Thyroid gland (tissue), 4 donors: ENCODE results near the gene EPDR1. TPM values are rescaled to one million over a fixed set of nuclear protein-coding genes. Genes with fewer than 3 reads are reported as not detected.
A peak's percentile ranks its signal among the peaks of the same experiment; 100 is the strongest.

ENCODE experiments used
- DNase-seq, 2 donors: peaks; one replicate each; pipeline ENCODE4 v3.0.0-alpha.2; 2019
- H3K27ac ChIP-seq, 3 donors: fragments of 200-600 bp; sonication (generic); 1 replicate in 2 of 3; 2 replicates in 1 of 3; pipeline ENCODE4 v1.5.1; 2016 to 2019; ENCODE audit warnings: mild to moderate bottlenecking in 1 of 3, moderate library complexity in 1 of 3
- H3K27me3 ChIP-seq: fragments of 200-600 bp; sonication (generic); one replicate; pipeline ENCODE4 v1.5.1; 2019
- H3K36me3 ChIP-seq, 2 donors: fragments of 200-600 bp; sonication (generic); one replicate each; pipeline ENCODE4 v1.5.1; 2016 to 2019
- H3K4me1 ChIP-seq, 2 donors: fragments of 200-600 bp; sonication (generic); one replicate each; pipeline ENCODE4 v1.5.1; 2017 to 2019
- H3K4me3 ChIP-seq, 3 donors: fragments of 200-600 bp; sonication (generic); replicated peaks in 1 of 3; 1 replicate in 2 of 3; 2 replicates in 1 of 3; pipeline ENCODE4 v1.5.1; 2016; ENCODE audit warnings: mild to moderate bottlenecking in 1 of 3
- H3K9me3 ChIP-seq: fragments of 200-600 bp; sonication (generic); one replicate; pipeline ENCODE4 v1.5.1; 2017
- CTCF ChIP-seq, 6 experiments: fragments of 200-600 bp in 3 of 6; fragments of 450-650 bp in 3 of 6; sonication (generic) in 3 of 6; IDR thresholded peaks; one replicate each; pipeline ENCODE4 v1.5.1; 2016 to 2019; ENCODE audit warnings: antibody characterized with exemption in 6 of 6, mild to moderate bottlenecking in 2 of 6, inconsistent platforms in 1 of 6, moderate library complexity in 1 of 6
- POLR2A ChIP-seq, 2 donors: fragments of 450-650 bp; IDR thresholded peaks; one replicate each; pipeline ENCODE4 v1.6.1; 2017; ENCODE audit warnings: antibody characterized with exemption in 2 of 2, mild to moderate bottlenecking in 2 of 2, moderate library complexity in 1 of 2
- WGBS, 2 donors: methylation state at CpG; one replicate each; pipeline ENCODE4 v1.1.5; 2017; 5-methylcytosine and 5-hydroxymethylcytosine counted together
- intact Hi-C: fragments of 100-400 bp; cut with DNase I; formaldehyde crosslinking; loops from one replicate; pipeline ENCODE4 v1.15.1; 2023
- total RNA-seq, 4 donors: library from RNA; depleted of rRNA; stranded (reverse); fragments of >200 nt; gene quantifications; one replicate each; pipeline ENCODE4 v1.2.3, GENCODE V29; 2016

EPDR1 gene
- total RNA-seq, 4 donors from 2014 or later: 66.9 to 105 (median 77.3) TPM

- Histone ChIP-seq H3K27me3 (no peaks in the 10 kb centered on the region), H3K27ac (peak overlapping the region in 2 of 3 donors; percentile 26 to 52), H3K9me3 (no peaks in the 10 kb centered on the region), H3K4me3 (no peak overlapping the region), H3K4me1 (peaks cover 8 to 11% of the 10 kb centered on the region in 2 donors), H3K36me3 (no peaks in the 10 kb centered on the region)
- no peak for DNase-seq
- TF ChIP-seq POLR2A (IDR thresholded peaks at IDR 0.05) (no peak), CTCF (IDR thresholded peaks at IDR 0.05) (peak; percentile 17 to 91 (median 58))
- WGBS, 2 donors: 17 to 21% methylated on average over 6 of the region's 6 CpGs
- intact Hi-C loops: loop anchor here (5.0 kb wide), 1 partner anchor 316 kb away; no protein-coding TSS in a partner anchor
Measured at GRCh38 chr7:37901236-37901827, 19.1 kb upstream of the EPDR1 start.

- Histone ChIP-seq H3K27me3 (no peaks in the 10 kb centered on the region), H3K36me3 (no peaks in the 10 kb centered on the region), H3K27ac (peak overlapping the region in 2 of 3 donors; percentile 26 to 52), H3K4me1 (peaks cover 8 to 11% of the 10 kb centered on the region in 2 donors), H3K9me3 (no peaks in the 10 kb centered on the region), H3K4me3 (no peak overlapping the region)
- peak in 1 of 2 donors; percentile 15 for DNase-seq
- TF ChIP-seq POLR2A (IDR thresholded peaks at IDR 0.05) (no peak), CTCF (IDR thresholded peaks at IDR 0.05) (no peak)
- WGBS, 2 donors: 88 to 97% methylated on average over 2 of the region's 2 CpGs
- intact Hi-C loops: loop anchor here (5.0 kb wide), 1 partner anchor 315 kb away; no protein-coding TSS in a partner anchor
Measured at GRCh38 chr7:37901890-37902524, 18.4 kb upstream of the EPDR1 start.

- WGBS, 2 donors: 86 to 90% methylated on average over 1 of the region's 1 CpG
Measured at GRCh38 chr7:37908221-37908788, 12.1 kb upstream of the EPDR1 start.

GRCh38 chr7:37912756-37913155 lies 7.7 kb upstream of the EPDR1 start:
- no peak for TF ChIP-seq POLR2A (IDR thresholded peaks at IDR 0.05)
- no peak for TF ChIP-seq CTCF (IDR thresholded peaks at IDR 0.05)
- H3K36me3 ChIP-seq: no peaks in the 10 kb centered on the region
- WGBS, 2 donors: 63 to 70% methylated on average over 2 of the region's 2 CpGs
- H3K9me3 ChIP-seq: no peaks in the 10 kb centered on the region
- H3K27ac ChIP-seq: no peak overlapping the region
- no peak for DNase-seq
- no peak overlapping the region for H3K4me3 ChIP-seq
- H3K27me3 ChIP-seq: no peaks in the 10 kb centered on the region
- peaks cover 7 to 19% of the 10 kb centered on the region in 2 donors for H3K4me1 ChIP-seq
- intact Hi-C loops: loop anchor here (10.0 kb wide), 1 partner anchor 192 kb away; no protein-coding TSS in a partner anchor

More at GRCh38 chr7:37908221-37908788, 12.1 kb upstream of the EPDR1 start:
- intact Hi-C loops: no loop called here
- H3K9me3 ChIP-seq: no peaks in the 10 kb centered on the region
- H3K36me3 ChIP-seq: no peaks in the 10 kb centered on the region
- TF ChIP-seq POLR2A (IDR thresholded peaks at IDR 0.05) (no peak), CTCF (IDR thresholded peaks at IDR 0.05) (no peak)
- no peaks in the 10 kb centered on the region for H3K4me1 ChIP-seq
- no peak for DNase-seq
- H3K27me3 ChIP-seq: no peaks in the 10 kb centered on the region
- no peak overlapping the region for H3K4me3 ChIP-seq
- H3K27ac ChIP-seq: no peak overlapping the region

- no peaks in the 10 kb centered on the region for H3K36me3 ChIP-seq
- no peak overlapping the region for H3K4me3 ChIP-seq
- 16 to 21% methylated on average over 5 of the region's 5 CpGs for WGBS, 2 donors
- H3K27ac ChIP-seq: no peak overlapping the region
- H3K4me1 ChIP-seq: peaks cover 12 to 24% of the 10 kb centered on the region in 2 donors
- no peaks in the 10 kb centered on the region for H3K27me3 ChIP-seq
- peak; percentile 9 to 12 for DNase-seq
- intact Hi-C loops: loop anchor here (10.0 kb wide), 1 partner anchor 189 kb away; no protein-coding TSS in a partner anchor
- TF ChIP-seq POLR2A (IDR thresholded peaks at IDR 0.05) (no peak), CTCF (IDR thresholded peaks at IDR 0.05) (no peak)
- no peaks in the 10 kb centered on the region for H3K9me3 ChIP-seq
Measured at GRCh38 chr7:37915438-37915837, 5.0 kb upstream of the EPDR1 start.
